Measurements from ENCODE around the gene KRT6A. TPM values are rescaled to one million over a fixed set of nuclear protein-coding genes. Genes with fewer than 3 reads are reported as not detected.

KRT6A gene
- total RNA-seq, 2 donors from 2014 or later = 5.9 to 13.6 TPM

DNA sequence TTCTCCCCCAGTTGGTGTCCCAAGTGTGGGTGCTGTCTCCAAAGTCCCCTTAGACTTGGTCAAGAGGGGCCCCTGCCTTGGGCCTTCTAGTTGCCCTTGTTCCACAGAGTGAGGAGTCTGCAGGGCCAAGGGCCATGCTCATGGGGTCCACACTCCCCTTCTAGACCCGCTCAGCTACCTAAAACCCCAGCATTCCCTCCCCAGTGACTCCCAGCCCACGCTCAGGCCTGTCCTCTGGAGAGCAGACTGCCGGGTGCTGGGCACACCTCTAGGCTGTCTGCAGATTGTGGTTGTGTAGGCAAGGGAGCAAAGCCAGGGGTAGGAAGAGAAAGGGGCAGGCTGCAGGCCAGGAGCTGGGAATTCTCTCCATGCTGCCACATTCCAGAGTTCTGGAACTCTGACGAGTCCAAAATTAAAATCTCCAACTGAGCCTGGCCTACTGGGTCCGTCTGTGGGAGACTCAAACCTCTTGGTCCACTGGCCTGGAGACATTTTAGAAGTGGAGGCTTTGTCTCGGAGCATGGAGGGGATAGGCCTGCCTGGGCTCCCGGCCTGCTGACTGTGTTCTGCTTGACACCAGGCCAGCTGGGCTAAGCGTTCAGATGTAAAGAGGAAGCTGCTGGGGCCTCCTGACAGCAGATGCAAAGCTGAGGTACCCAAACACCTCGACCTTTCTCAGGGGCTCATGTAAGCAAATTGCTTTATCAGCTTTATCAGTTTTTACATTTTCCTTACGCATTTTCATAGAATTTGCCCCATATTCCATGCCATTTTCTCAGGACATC is 40.8 kb upstream of the KRT6A start:
- TF ChIP-seq POLR2A (IDR thresholded peaks at IDR 0.05) (no peak), POLR2AphosphoS5 (IDR thresholded peaks at IDR 0.05) (no peak), CTCF (IDR thresholded peaks at IDR 0.05) (no peak)
- WGBS = 78% methylated on average over 10 of the region's 10 CpGs
- no peak overlapping the region for H3K27ac ChIP-seq
- no peak overlapping the region for H3K4me3 ChIP-seq
- H3K9me3 ChIP-seq = no peaks in the 10 kb centered on the region
- DNase-seq (ENCODE audit: low spot score) = no peak
- intact Hi-C loops (cut with DNase I) = no loop called here
- no peaks in the 10 kb centered on the region for H3K27me3 ChIP-seq (replicated peaks; ENCODE audit: insufficient read depth)
- no peaks in the 10 kb centered on the region for H3K4me1 ChIP-seq (replicated peaks)
- H3K36me3 ChIP-seq = no peaks in the 10 kb centered on the region

DNA sequence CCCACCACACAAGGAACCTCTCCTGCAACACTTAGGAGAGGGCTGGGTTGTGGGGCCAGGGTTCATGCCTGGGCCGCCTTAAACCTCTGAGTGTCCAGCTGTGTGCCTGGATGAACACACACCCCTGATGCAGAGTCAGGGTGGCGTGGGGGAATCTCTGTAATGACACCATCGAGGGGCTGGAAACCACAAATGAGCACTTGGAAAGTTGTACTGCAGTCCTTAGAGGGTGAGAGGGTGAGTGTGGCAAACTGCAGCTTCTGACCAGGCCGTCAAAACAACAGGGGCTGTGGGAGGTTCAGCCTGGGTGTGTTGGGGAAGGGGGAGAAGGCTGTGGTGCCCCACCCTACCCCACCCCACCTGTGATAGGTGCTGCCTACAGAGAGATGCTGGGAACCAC is 39.6 kb upstream of the KRT6A start:
- H3K4me1 ChIP-seq (replicated peaks) = no peaks in the 10 kb centered on the region
- no peak for DNase-seq (ENCODE audit: low spot score)
- intact Hi-C loops (cut with DNase I) = no loop called here
- H3K4me3 ChIP-seq = no peak overlapping the region
- no peaks in the 10 kb centered on the region for H3K9me3 ChIP-seq
- TF ChIP-seq CTCF (IDR thresholded peaks at IDR 0.05) (no peak), POLR2AphosphoS5 (IDR thresholded peaks at IDR 0.05) (no peak), POLR2A (IDR thresholded peaks at IDR 0.05) (no peak)
- H3K27me3 ChIP-seq (replicated peaks; ENCODE audit: insufficient read depth) = no peaks in the 10 kb centered on the region
- H3K36me3 ChIP-seq = no peaks in the 10 kb centered on the region
- 76% methylated on average over 4 of the region's 4 CpGs for WGBS
- no peak overlapping the region for H3K27ac ChIP-seq

DNA sequence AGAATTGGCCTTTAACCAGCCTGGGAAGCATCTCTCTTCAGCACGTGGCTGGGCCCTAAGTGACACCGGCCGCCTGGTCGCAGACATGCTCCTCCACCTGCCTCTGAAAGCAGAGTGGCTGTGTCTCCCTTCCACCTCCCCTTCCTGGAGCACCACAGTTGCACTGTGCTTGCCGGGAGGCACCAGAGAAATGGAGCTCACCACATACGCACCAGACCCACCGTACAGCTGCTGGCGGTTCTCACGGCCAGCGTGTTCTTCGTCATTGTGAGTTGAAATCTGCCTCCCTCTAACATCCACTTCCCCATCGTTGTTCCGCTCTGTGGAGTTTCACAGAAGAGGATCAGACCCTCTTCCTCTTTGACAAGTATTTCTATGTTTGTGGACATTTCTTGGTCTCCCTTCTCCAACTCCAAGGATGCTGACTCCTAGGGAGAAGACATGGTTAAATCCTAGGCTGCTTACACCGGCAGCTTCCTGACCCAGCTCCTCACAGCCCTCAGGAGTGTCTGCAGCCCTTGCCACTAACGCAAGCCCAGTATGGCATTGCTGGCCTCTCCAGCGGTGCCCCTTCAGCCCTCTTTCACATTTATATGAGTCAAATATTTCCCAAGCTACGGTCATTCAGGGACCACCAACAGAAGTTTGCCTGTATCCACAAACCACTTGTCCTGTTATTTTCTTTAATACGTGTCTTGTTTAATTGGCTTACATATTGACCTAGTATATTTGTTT is 38.7 kb upstream of the KRT6A start:
- H3K27ac ChIP-seq = no peak overlapping the region
- no peaks in the 10 kb centered on the region for H3K4me1 ChIP-seq (replicated peaks)
- TF ChIP-seq CTCF (IDR thresholded peaks at IDR 0.05) (no peak), POLR2A (IDR thresholded peaks at IDR 0.05) (no peak)
- H3K9me3 ChIP-seq = no peaks in the 10 kb centered on the region
- no peak overlapping the region for H3K4me3 ChIP-seq
- intact Hi-C loops (cut with DNase I) = no loop called here
- no peaks in the 10 kb centered on the region for H3K36me3 ChIP-seq
- DNase-seq (ENCODE audit: low spot score) = no peak
- no peaks in the 10 kb centered on the region for H3K27me3 ChIP-seq (replicated peaks; ENCODE audit: insufficient read depth)
- WGBS = 87% methylated on average over 18 of the region's 18 CpGs

DNA sequence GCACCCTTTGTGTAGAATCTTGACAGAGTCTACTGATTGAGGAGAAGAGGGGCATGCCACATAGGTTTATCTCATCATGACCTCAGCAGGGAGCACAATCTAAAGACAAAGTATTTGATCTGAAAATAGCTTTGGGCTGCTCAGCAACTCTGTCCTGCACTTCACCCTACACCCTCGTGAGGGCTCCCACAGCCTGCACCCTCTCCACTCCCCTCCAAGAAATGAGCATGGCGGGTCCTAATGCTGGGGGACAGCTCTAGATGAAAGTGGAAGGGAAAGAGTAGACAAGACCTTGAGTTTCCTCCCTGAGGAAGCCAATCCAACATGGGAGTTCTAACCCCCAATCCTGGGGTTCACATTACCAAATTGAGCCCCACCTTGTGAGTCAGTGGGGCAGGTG is 37.8 kb upstream of the KRT6A start:
- 81% methylated on average over 2 of the region's 2 CpGs for WGBS
- Histone ChIP-seq H3K4me1 (replicated peaks) (no peaks in the 10 kb centered on the region), H3K4me3 (no peak overlapping the region), H3K27me3 (replicated peaks; ENCODE audit: insufficient read depth) (no peaks in the 10 kb centered on the region), H3K36me3 (no peaks in the 10 kb centered on the region), H3K9me3 (no peaks in the 10 kb centered on the region), H3K27ac (no peak overlapping the region)
- intact Hi-C loops (cut with DNase I) = no loop called here
- no peak for TF ChIP-seq POLR2AphosphoS5 (IDR thresholded peaks at IDR 0.05)
- no peak for TF ChIP-seq POLR2A (IDR thresholded peaks at IDR 0.05)
- no peak for TF ChIP-seq CTCF (IDR thresholded peaks at IDR 0.05)
- DNase-seq (ENCODE audit: low spot score) = no peak

GRCh38 chr12:52530366-52530765 is 37.3 kb upstream of the KRT6A start:
- TF ChIP-seq POLR2AphosphoS5 (IDR thresholded peaks at IDR 0.05) = no peak
- no peak for TF ChIP-seq CTCF (IDR thresholded peaks at IDR 0.05)
- TF ChIP-seq POLR2A (IDR thresholded peaks at IDR 0.05) = no peak
- Histone ChIP-seq H3K9me3 (no peaks in the 10 kb centered on the region), H3K27me3 (replicated peaks; ENCODE audit: insufficient read depth) (no peaks in the 10 kb centered on the region), H3K27ac (no peak overlapping the region), H3K36me3 (no peaks in the 10 kb centered on the region), H3K4me1 (replicated peaks) (no peaks in the 10 kb centered on the region), H3K4me3 (no peak overlapping the region)
- WGBS = 69% methylated on average over 2 of the region's 2 CpGs
- DNase-seq (ENCODE audit: low spot score) = no peak
- intact Hi-C loops (cut with DNase I) = no loop called here

All from prostate gland (tissue), 2 donors.